ENCODE data around the gene TNFAIP8L2.

DNA sequence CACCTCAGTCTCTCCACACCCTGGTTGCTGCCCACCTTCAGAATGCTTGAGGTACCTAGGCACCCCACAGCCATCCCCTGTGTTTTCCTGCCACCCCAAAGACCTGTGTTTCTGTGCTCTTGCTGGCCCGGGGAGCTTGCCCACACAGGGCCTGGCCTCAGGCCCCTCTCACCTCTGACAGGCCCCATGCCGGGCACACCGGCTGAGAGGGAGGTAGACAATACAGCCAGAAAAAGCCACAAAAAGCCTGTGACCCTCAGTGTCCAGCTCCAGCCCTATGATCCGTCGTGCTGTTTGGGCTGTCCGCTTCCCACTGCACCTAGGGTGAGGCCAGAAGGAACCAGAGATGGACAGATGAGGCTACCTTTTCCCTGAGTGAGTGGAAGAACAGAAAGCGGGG, 21.5 kb upstream of the TNFAIP8L2 start:
- TF ChIP-seq CTCF (IDR thresholded peaks at IDR 0.05) (no peak), POLR2A (IDR thresholded peaks at IDR 0.05) (no peak)

All from uterus (tissue), 2 donors.